Cardiac fibroblast (primary cell): Measurements from ENCODE around the gene SCUBE1.
"Not testable (repeated sequence)": the region's sequence is repeated elsewhere in the genome, so short reads cannot be mapped to it uniquely, and the experiment has no call there.

ENCODE experiments used
- DNase-seq, 2 donors: peaks; one replicate each; pipeline versions ENCODE4 v3.0.0 to v3.0.0-alpha.2; 2010; ENCODE audit warnings: low read depth in 2 of 2
- H3K4me3 ChIP-seq, 2 donors: replicated peaks in 1 of 2; 1 replicate in 1 of 2; 2 replicates in 1 of 2; pipeline ENCODE4 v1.5.1; 2011; ENCODE audit warnings: low read depth in 2 of 2, low read length in 2 of 2, mild to moderate bottlenecking in 2 of 2, moderate library complexity in 1 of 2
- CTCF ChIP-seq: IDR thresholded peaks from one replicate; pipeline ENCODE4 v1.5.1; 2011; ENCODE audit warnings: low read depth, mild to moderate bottlenecking, low read length, inconsistent platforms

Gene SCUBE1

GRCh38 chr22:43363315-43364168 lies 20.4 kb upstream of the SCUBE1 start:
- DNase-seq: no peak
- no peak for TF ChIP-seq CTCF
- no peak overlapping the region for H3K4me3 ChIP-seq

- no peak for DNase-seq
- no peak overlapping the region for H3K4me3 ChIP-seq
- TF ChIP-seq CTCF: no peak
These were observed 17.4 kb upstream of the SCUBE1 start for GRCh38 chr22:43360576-43360975.

- peak in 1 of 2 donors; percentile 24 for DNase-seq
- no peak overlapping the region for H3K4me3 ChIP-seq
- TF ChIP-seq CTCF: no peak
These were observed 13.7 kb upstream of the SCUBE1 start for GRCh38 chr22:43356881-43357280.

GRCh38 chr22:43355688-43356087 lies 12.5 kb upstream of the SCUBE1 start:
- not testable (repeated sequence) for DNase-seq, H3K4me3 ChIP-seq

- TF ChIP-seq CTCF: no peak
- H3K4me3 ChIP-seq: no peak overlapping the region
- DNase-seq: no peak
These were observed 8.8 kb upstream of the SCUBE1 start for GRCh38 chr22:43351966-43352345.

- no peak for DNase-seq
- no peak overlapping the region for H3K4me3 ChIP-seq
- TF ChIP-seq CTCF: no peak
These were observed 6.5 kb upstream of the SCUBE1 start for GRCh38 chr22:43349636-43350035.

GRCh38 chr22:43346521-43346929 lies 3.4 kb upstream of the SCUBE1 start:
- TF ChIP-seq CTCF: peak; percentile 72
- DNase-seq: peak; percentile 30 to 31
- no peak overlapping the region for H3K4me3 ChIP-seq
